Right forelimb (tissue), 1 donor: ENCODE measurements around the gene RLF.

Experiments
- DNase-seq: peaks from one replicate; pipeline ENCODE4 v3.0.0-alpha.2; 2018

Gene RLF

GRCh38 chr1:40161125-40161887 is at the start of gene RLF:
RLF (plus strand) TSS chr1:40161387; CDS start chr1:40161400, 13 bp downstream.
- peak; percentile 98 for DNase-seq

GRCh38 chr1:40114400-40114799 is 46.8 kb upstream of the RLF start:
- no peak for DNase-seq

- no peak for DNase-seq
Observed at GRCh38 chr1:40120128-40120527, 41.1 kb upstream of the RLF start.

GRCh38 chr1:40122855-40123254 is 38.3 kb upstream of the RLF start:
- DNase-seq: no peak

- DNase-seq: no peak
Observed at GRCh38 chr1:40130892-40131291, 30.3 kb upstream of the RLF start.

- peak; percentile 50 for DNase-seq
Observed at GRCh38 chr1:40132383-40133311, 28.5 kb upstream of the RLF start.

GRCh38 chr1:40133312-40133665 is 27.9 kb upstream of the RLF start:
- DNase-seq: no peak

GRCh38 chr1:40133839-40134238 is 27.3 kb upstream of the RLF start:
- DNase-seq: no peak

GRCh38 chr1:40140211-40140973 is 20.8 kb upstream of the RLF start:
- DNase-seq: no peak

- DNase-seq: no peak
Observed at GRCh38 chr1:40141878-40142535, 19.2 kb upstream of the RLF start.

- peak; percentile 58 for DNase-seq
Observed at GRCh38 chr1:40143891-40144575, 17.2 kb upstream of the RLF start.

GRCh38 chr1:40151457-40152079 is 9.6 kb upstream of the RLF start:
- DNase-seq: no peak

GRCh38 chr1:40153073-40153770 is 8.0 kb upstream of the RLF start:
- no peak for DNase-seq

GRCh38 chr1:40155135-40155534 is 6.1 kb upstream of the RLF start:
- no peak for DNase-seq

GRCh38 chr1:40155910-40156309 is 5.3 kb upstream of the RLF start:
- no peak for DNase-seq

GRCh38 chr1:40160806-40161124 is 422 bp upstream of the RLF start:
- DNase-seq: no peak

- no peak for DNase-seq
Observed at GRCh38 chr1:40161888-40162397, 756 bp downstream of the RLF start.

GRCh38 chr1:40162753-40163441 is 1.7 kb downstream of the RLF start:
- DNase-seq: no peak

- no peak for DNase-seq
Observed at GRCh38 chr1:40167317-40167716, 6.1 kb downstream of the RLF start.

- no peak for DNase-seq
Observed at GRCh38 chr1:40171036-40171435, 9.8 kb downstream of the RLF start.
